Esophagus muscularis mucosa (tissue), 4 donors: Measurements from ENCODE around the gene KCNQ5. TPM values are rescaled to one million over a fixed set of nuclear protein-coding genes. Genes with fewer than 3 reads are reported as not detected.

Source experiments
- DNase-seq: peaks from one replicate; pipeline ENCODE4 v3.0.0-alpha.2; 2017; ENCODE audit errors: extremely low spot score
- H3K27ac ChIP-seq, 4 donors: fragments of 200-600 bp; sonication (generic); replicated peaks in 1 of 4; 1 replicate in 3 of 4; 2 replicates in 1 of 4; pipeline ENCODE4 v1.5.1; 2016 to 2019; ENCODE audit warnings: mild to moderate bottlenecking in 1 of 4
- H3K27me3 ChIP-seq, 4 donors: fragments of 200-600 bp; sonication (generic); one replicate each; pipeline versions ENCODE4 v1.5.1 to v1.6.0; 2016 to 2019
- H3K36me3 ChIP-seq, 4 donors: fragments of 200-600 bp; sonication (generic); one replicate each; pipeline ENCODE4 v1.5.1; 2016 to 2019
- H3K4me1 ChIP-seq, 4 donors: fragments of 200-600 bp; sonication (generic); one replicate each; pipeline ENCODE4 v1.5.1; 2016 to 2019
- H3K4me3 ChIP-seq, 4 donors: fragments of 200-600 bp; sonication (generic); 1 replicate in 2 of 4; 2 replicates in 2 of 4; pipeline ENCODE4 v1.5.1; 2016 to 2019; ENCODE audit warnings: mild to moderate bottlenecking in 4 of 4, moderate library complexity in 1 of 4
- H3K9me3 ChIP-seq, 4 donors: fragments of 200-600 bp; sonication (generic); 1 replicate in 3 of 4; 2 replicates in 1 of 4; pipeline ENCODE4 v1.5.1; 2016 to 2019
- EP300 ChIP-seq: sonication (generic); formaldehyde crosslinking; IDR thresholded peaks from one replicate; pipeline ENCODE4 v1.6.1; 2017; ENCODE audit warnings: antibody characterized with exemption
- POLR2A ChIP-seq: fragments of 450-650 bp; IDR thresholded peaks from one replicate; pipeline ENCODE4 v1.6.1; 2017; ENCODE audit warnings: antibody characterized with exemption, moderate library complexity, mild to moderate bottlenecking, low read depth
- POLR2AphosphoS5 ChIP-seq, 2 donors: sonication (generic); formaldehyde crosslinking; IDR thresholded peaks; one replicate each; pipeline ENCODE4 v1.6.1; 2017; ENCODE audit warnings: antibody characterized with exemption in 2 of 2
- WGBS: methylation state at CpG from one replicate; pipeline ENCODE4 v1.1.5; 2018; 5-methylcytosine and 5-hydroxymethylcytosine counted together
- intact Hi-C: fragments of 100-400 bp; cut with DNase I; formaldehyde crosslinking; loops from one replicate; pipeline ENCODE4 v1.15.1; 2023
- total RNA-seq, 4 donors: library from RNA; depleted of rRNA; stranded (reverse); fragments of >200 nt; gene quantifications; one replicate each; pipeline versions ENCODE4 v1.1.0 to v1.2.1, GENCODE V29; 2016
- TF ChIP-seq, protein P1 (sequence below), 3 experiments: fragments of 200-600 bp in 2 of 3; fragments of 450-650 bp in 1 of 3; sonication (generic) in 2 of 3; IDR thresholded peaks; one replicate each; pipeline ENCODE4 v1.5.1; 2017 to 2019; ENCODE audit warnings: antibody characterized with exemption in 3 of 3, mild to moderate bottlenecking in 2 of 3, moderate library complexity in 1 of 3

KCNQ5 gene
- total RNA-seq, 4 donors from 2014 or later = 1.2 to 2.2 (median 1.8) TPM

DNA sequence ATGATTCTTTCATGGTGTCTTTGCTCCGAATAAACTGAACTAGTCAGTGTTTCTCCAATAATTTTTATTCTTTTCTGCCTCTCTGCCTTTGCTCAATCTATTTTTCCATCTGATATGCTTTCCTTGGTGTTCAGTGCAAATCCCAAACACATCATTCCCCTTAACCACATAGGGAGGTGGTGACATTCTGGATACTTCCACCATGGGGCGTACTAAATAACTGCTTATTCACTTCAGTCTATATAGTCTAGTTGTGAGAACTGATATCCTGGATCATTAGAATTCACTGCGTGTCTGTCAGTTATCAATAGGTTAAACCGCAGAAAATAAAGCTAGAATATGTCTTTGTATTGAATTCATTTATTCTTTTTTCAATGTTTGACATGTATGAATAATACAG, 83.1 kb downstream of the KCNQ5 start:
- Histone ChIP-seq H3K4me3 (no peak overlapping the region), H3K27me3 (no peaks in the 10 kb centered on the region), H3K4me1 (no peaks in the 10 kb centered on the region), H3K9me3 (no peaks in the 10 kb centered on the region), H3K27ac (no peak overlapping the region), H3K36me3 (no peaks in the 10 kb centered on the region)
- TF ChIP-seq POLR2A (no peak), EP300 (no peak), POLR2AphosphoS5 (IDR thresholded peaks at IDR 0.05) (no peak)
- TF ChIP-seq, protein P1, sequence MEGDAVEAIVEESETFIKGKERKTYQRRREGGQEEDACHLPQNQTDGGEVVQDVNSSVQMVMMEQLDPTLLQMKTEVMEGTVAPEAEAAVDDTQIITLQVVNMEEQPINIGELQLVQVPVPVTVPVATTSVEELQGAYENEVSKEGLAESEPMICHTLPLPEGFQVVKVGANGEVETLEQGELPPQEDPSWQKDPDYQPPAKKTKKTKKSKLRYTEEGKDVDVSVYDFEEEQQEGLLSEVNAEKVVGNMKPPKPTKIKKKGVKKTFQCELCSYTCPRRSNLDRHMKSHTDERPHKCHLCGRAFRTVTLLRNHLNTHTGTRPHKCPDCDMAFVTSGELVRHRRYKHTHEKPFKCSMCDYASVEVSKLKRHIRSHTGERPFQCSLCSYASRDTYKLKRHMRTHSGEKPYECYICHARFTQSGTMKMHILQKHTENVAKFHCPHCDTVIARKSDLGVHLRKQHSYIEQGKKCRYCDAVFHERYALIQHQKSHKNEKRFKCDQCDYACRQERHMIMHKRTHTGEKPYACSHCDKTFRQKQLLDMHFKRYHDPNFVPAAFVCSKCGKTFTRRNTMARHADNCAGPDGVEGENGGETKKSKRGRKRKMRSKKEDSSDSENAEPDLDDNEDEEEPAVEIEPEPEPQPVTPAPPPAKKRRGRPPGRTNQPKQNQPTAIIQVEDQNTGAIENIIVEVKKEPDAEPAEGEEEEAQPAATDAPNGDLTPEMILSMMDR (IDR thresholded peaks at IDR 0.05) = no peak
- intact Hi-C loops = no loop called here
- WGBS = 91% methylated on average over 4 of the region's 4 CpGs
- no peak for DNase-seq

DNA sequence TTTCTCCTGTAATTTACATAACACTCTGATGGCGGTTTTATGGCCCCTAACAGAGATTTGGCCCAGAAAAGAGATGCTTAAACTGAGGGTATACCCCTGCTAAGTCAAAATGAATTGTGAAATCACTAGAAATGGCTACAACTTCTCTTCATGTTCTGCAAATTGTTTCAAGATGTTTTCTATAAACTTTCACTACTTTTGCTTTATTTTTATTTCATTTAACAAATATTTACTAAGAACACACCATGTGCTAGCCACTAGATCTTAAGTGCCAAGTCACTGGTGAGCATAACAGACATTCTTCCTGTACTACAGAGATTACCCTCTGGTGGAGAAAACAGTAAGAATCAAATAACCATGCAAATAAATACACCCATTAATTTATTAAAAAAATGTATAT, 87.6 kb downstream of the KCNQ5 start:
- Histone ChIP-seq H3K4me1 (no peaks in the 10 kb centered on the region), H3K27ac (no peak overlapping the region), H3K4me3 (no peak overlapping the region), H3K36me3 (no peaks in the 10 kb centered on the region), H3K9me3 (no peaks in the 10 kb centered on the region), H3K27me3 (no peaks in the 10 kb centered on the region)
- no peak for TF ChIP-seq EP300
- TF ChIP-seq POLR2A = no peak
- no peak for TF ChIP-seq POLR2AphosphoS5 (IDR thresholded peaks at IDR 0.05)
- TF ChIP-seq, protein P1 (IDR thresholded peaks at IDR 0.05) = no peak
- intact Hi-C loops = no loop called here
- WGBS = 83% methylated on average over 1 of the region's 1 CpG
- no peak for DNase-seq

DNA sequence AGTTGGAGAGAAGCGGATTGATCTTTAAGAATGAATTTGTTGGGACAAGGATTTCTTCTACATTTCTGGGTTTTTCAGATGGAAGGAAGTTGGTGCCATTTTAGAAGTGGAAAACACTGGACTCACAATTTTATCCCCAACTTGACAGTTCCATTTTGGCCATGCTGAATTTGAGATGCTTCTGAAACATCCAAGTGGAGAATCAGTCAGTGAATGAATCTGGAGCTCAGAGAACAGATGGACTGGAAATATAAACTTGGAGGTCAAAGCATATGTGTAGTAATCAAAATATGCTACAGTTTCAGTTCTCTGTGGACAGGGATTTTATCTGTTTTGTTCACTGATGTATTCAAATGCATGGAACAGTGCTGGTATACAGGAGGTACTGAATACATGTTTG, 89.9 kb downstream of the KCNQ5 start:
- WGBS = 100% methylated on average over 1 of the region's 1 CpG
- Histone ChIP-seq H3K27me3 (no peaks in the 10 kb centered on the region), H3K9me3 (no peaks in the 10 kb centered on the region), H3K4me3 (no peak overlapping the region), H3K36me3 (no peaks in the 10 kb centered on the region), H3K27ac (no peak overlapping the region), H3K4me1 (no peaks in the 10 kb centered on the region)
- no peak for TF ChIP-seq EP300
- intact Hi-C loops = no loop called here
- DNase-seq = no peak

DNA sequence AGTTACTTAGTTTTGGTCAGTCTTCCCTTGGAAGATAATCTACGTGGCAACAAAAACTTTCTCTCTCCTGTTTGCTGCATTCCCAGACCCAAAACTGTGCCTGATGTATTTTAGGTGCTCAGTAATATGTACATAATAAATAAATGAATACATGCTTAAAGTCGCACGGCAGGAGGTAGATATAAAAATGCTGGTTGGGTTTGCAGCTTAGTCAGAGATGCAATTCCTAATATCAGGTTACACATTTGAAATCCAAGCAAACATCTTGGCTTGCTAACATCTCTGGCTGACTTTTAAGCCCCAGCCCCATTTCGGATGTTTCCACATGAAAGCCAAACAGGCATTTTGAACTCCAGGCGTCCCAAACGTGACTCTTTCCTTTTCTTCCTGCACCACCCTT, 91.0 kb downstream of the KCNQ5 start:
- WGBS = 81% methylated on average over 6 of the region's 6 CpGs
- no peaks in the 10 kb centered on the region for H3K27me3 ChIP-seq
- no peaks in the 10 kb centered on the region for H3K36me3 ChIP-seq
- no peak for DNase-seq
- H3K4me3 ChIP-seq = no peak overlapping the region
- H3K4me1 ChIP-seq = no peaks in the 10 kb centered on the region
- H3K9me3 ChIP-seq = no peaks in the 10 kb centered on the region
- TF ChIP-seq EP300 = no peak
- TF ChIP-seq, protein P1 (IDR thresholded peaks at IDR 0.05) = no peak
- no peak for TF ChIP-seq POLR2AphosphoS5 (IDR thresholded peaks at IDR 0.05)
- TF ChIP-seq POLR2A = no peak
- H3K27ac ChIP-seq = no peak overlapping the region
- intact Hi-C loops = no loop called here

DNA sequence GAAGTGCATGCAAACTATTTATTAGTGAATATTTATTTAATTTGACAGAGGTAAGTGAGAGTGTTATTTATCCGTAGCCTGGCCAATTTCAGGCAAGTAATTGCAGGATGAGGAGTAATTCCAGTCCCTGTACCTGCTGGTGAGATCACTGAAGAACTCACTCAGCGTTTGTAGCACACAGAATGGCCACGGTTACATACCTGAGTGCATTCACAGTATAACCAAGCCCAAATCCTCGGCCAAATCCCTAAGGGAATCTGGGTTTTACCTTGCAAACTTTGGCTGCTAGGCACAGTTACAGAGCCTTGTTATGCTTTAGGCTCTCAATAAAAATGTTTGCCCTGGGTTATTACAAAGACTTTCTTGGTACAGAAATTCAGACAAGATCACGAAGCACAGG, 93.3 kb downstream of the KCNQ5 start:
- no peaks in the 10 kb centered on the region for H3K4me1 ChIP-seq
- no peaks in the 10 kb centered on the region for H3K9me3 ChIP-seq
- no peak for TF ChIP-seq POLR2A
- no peak for TF ChIP-seq EP300
- no peak for TF ChIP-seq POLR2AphosphoS5 (IDR thresholded peaks at IDR 0.05)
- H3K4me3 ChIP-seq = no peak overlapping the region
- intact Hi-C loops = no loop called here
- no peaks in the 10 kb centered on the region for H3K36me3 ChIP-seq
- H3K27ac ChIP-seq = no peak overlapping the region
- WGBS = 67% methylated on average over 5 of the region's 5 CpGs
- DNase-seq = no peak
- H3K27me3 ChIP-seq = no peaks in the 10 kb centered on the region

DNA sequence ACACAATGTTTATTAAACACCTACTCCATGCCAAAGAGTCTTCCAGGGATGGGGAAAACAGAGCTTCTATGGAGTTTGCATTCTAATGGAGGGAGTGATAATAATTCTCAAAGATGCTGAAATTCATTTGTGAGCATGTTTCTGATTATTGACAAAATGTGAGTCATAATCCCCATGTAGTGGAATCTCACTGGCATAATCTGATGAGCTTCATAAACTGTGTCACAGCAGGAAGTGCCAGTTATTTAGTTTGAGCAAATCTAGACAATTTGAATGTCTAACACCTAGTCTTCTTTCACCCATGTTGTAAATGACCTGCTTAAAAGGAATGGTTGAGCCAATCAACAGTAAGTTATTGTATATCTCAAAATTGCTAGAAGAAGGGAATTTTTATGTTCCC, 95.1 kb downstream of the KCNQ5 start:
- DNase-seq = no peak
- Histone ChIP-seq H3K27me3 (no peaks in the 10 kb centered on the region), H3K4me1 (no peaks in the 10 kb centered on the region), H3K4me3 (no peak overlapping the region), H3K27ac (no peak overlapping the region), H3K9me3 (no peaks in the 10 kb centered on the region), H3K36me3 (no peaks in the 10 kb centered on the region)
- intact Hi-C loops = no loop called here
- TF ChIP-seq, protein P1 (IDR thresholded peaks at IDR 0.05) = no peak
- TF ChIP-seq POLR2AphosphoS5 (IDR thresholded peaks at IDR 0.05) = no peak
- TF ChIP-seq POLR2A = no peak
- no peak for TF ChIP-seq EP300
